HL-60 (cell line): ENCODE data around the gene RLF.

Experiments
- DNase-seq, 2 experiments: peaks; one replicate each; pipeline ENCODE4 v3.0.0-alpha.2; 2010 to 2020; ENCODE audit warnings: low read depth in 1 of 2, low spot score in 1 of 2
- H3K27ac ChIP-seq: fragments of 250-450 bp; sonication (Bioruptor Pico); replicated peaks from 2 replicates; pipeline ENCODE4 v1.5.1; 2020; ENCODE audit warnings: mild to moderate bottlenecking, moderate library complexity
- H3K27me3 ChIP-seq: fragments of 250-450 bp; sonication (Bioruptor Pico); 2 replicates; pipeline ENCODE4 v1.5.1; 2021; ENCODE audit warnings: mild to moderate bottlenecking, moderate library complexity; ENCODE audit not compliant: insufficient read depth, poor library complexity, severe bottlenecking
- H3K4me3 ChIP-seq: replicated peaks from 2 replicates; pipeline ENCODE4 v1.5.1; 2011; ENCODE audit warnings: mild to moderate bottlenecking, control low read depth, low read length; ENCODE audit not compliant: insufficient read depth
- GABPA ChIP-seq: IDR thresholded peaks from 2 replicates; pipeline ENCODE4 v1.6.1; 2012; ENCODE audit warnings: low read depth
- POLR2AphosphoS5 ChIP-seq: IDR thresholded peaks from 2 replicates; pipeline ENCODE4 v1.6.1; 2012; ENCODE audit warnings: low read depth
- SPI1 ChIP-seq: IDR thresholded peaks from 2 replicates; pipeline ENCODE4 v1.6.1; 2012; ENCODE audit warnings: low read depth, mild to moderate bottlenecking, borderline replicate concordance
- TF ChIP-seq, protein P1 (sequence below): IDR thresholded peaks from 2 replicates; pipeline ENCODE4 v1.6.1; 2012; ENCODE audit warnings: low read depth; ENCODE audit not compliant: insufficient replicate concordance
- TF ChIP-seq, protein P2 (sequence below): IDR thresholded peaks from one replicate; pipeline ENCODE4 v1.5.1; 2011; ENCODE audit warnings: low read length, control low read depth, inconsistent platforms; ENCODE audit not compliant: insufficient read depth

RLF gene

DNA sequence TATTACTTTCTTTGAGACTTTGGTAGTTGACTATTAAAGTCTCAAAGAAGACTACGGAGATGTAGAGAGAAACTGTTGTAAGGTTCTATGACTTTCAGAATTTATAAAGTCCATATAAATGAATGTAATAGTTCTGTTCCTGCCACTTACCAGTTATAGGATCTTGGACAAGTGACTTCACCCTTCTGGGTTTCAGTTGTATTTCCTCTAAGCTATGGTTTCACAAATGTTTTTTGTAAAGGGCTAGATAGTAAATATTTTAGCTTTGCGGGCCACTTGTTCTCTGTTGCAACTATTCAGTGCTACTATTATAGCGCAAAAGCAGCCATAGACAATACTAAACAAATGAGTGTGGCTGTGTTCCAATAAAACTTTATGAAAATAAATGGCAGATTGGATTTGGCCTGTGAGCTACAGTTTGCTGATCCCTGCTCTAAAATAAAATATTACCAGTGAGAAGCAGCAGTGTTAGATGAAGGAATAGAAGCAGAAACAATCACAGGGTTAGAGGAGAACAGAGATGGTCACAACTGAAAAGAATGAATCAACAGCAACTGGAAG lies 111.5 kb downstream of the RLF start:
- DNase-seq = no peak
- Histone ChIP-seq H3K27ac (no peak overlapping the region), H3K27me3 (no peaks in the 10 kb centered on the region), H3K4me3 (no peak overlapping the region)
- no peak for TF ChIP-seq POLR2AphosphoS5
- TF ChIP-seq, protein P1, sequence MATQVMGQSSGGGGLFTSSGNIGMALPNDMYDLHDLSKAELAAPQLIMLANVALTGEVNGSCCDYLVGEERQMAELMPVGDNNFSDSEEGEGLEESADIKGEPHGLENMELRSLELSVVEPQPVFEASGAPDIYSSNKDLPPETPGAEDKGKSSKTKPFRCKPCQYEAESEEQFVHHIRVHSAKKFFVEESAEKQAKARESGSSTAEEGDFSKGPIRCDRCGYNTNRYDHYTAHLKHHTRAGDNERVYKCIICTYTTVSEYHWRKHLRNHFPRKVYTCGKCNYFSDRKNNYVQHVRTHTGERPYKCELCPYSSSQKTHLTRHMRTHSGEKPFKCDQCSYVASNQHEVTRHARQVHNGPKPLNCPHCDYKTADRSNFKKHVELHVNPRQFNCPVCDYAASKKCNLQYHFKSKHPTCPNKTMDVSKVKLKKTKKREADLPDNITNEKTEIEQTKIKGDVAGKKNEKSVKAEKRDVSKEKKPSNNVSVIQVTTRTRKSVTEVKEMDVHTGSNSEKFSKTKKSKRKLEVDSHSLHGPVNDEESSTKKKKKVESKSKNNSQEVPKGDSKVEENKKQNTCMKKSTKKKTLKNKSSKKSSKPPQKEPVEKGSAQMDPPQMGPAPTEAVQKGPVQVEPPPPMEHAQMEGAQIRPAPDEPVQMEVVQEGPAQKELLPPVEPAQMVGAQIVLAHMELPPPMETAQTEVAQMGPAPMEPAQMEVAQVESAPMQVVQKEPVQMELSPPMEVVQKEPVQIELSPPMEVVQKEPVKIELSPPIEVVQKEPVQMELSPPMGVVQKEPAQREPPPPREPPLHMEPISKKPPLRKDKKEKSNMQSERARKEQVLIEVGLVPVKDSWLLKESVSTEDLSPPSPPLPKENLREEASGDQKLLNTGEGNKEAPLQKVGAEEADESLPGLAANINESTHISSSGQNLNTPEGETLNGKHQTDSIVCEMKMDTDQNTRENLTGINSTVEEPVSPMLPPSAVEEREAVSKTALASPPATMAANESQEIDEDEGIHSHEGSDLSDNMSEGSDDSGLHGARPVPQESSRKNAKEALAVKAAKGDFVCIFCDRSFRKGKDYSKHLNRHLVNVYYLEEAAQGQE = no peak
- no peak for TF ChIP-seq GABPA
- TF ChIP-seq SPI1 = no peak
- TF ChIP-seq, protein P2, sequence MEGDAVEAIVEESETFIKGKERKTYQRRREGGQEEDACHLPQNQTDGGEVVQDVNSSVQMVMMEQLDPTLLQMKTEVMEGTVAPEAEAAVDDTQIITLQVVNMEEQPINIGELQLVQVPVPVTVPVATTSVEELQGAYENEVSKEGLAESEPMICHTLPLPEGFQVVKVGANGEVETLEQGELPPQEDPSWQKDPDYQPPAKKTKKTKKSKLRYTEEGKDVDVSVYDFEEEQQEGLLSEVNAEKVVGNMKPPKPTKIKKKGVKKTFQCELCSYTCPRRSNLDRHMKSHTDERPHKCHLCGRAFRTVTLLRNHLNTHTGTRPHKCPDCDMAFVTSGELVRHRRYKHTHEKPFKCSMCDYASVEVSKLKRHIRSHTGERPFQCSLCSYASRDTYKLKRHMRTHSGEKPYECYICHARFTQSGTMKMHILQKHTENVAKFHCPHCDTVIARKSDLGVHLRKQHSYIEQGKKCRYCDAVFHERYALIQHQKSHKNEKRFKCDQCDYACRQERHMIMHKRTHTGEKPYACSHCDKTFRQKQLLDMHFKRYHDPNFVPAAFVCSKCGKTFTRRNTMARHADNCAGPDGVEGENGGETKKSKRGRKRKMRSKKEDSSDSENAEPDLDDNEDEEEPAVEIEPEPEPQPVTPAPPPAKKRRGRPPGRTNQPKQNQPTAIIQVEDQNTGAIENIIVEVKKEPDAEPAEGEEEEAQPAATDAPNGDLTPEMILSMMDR = no peak

DNA sequence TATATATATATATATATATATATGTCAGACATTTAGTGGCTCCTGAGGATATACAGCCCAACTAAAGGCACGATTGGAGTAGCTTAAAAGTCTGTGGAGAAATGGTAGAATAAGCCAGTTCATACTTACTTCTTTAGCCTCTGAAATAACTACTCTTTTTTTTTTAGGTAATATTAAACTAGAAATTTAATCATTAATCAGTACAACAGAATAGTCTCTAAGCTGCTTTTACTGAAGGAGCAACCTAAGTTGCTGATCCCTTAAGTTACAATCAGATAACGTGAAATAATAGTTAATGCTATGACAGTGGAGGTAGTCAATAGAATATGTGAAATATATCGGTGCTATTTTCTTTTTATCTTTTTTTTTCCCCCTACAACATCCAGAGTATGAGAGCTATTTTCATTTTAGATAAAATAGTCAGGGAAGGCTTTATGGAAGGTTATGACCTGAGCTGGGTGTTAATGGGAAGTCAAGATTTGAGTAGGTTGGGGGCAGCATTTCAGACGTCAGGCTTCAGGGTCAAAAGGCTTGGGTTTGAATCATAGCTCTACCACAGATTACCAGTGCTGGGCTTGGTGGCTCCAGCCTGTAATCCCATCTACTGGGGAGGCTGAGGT lies 112.5 kb downstream of the RLF start:
- Histone ChIP-seq H3K27me3 (no peaks in the 10 kb centered on the region), H3K4me3 (no peak overlapping the region), H3K27ac (no peak overlapping the region)
- TF ChIP-seq, protein P2 = no peak
- TF ChIP-seq, protein P1 = no peak
- TF ChIP-seq POLR2AphosphoS5 (no peak), SPI1 (no peak), GABPA (no peak)
- no peak for DNase-seq

DNA sequence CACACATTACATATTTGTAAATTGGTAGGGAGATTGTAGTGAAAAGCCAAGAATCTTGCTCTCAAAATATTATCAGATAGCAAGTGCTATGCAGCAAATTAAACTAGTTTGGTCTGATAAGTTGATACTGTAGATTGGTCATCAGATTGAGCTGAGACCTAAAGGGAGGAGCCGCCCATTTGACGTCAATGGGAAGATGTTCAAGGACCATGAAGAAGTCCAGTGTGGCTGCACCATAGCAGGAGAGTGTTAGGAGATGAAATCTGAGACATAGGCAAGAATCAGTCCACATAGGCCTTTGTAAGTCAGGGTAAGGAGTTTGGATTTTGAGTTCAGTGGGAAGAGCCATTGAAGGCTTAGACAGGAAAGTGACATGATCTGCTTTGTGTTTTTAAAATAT lies 113.1 kb downstream of the RLF start:
- no peak overlapping the region for H3K27ac ChIP-seq
- no peak for DNase-seq
- H3K4me3 ChIP-seq = no peak overlapping the region
- no peaks in the 10 kb centered on the region for H3K27me3 ChIP-seq
- no peak for TF ChIP-seq POLR2AphosphoS5
- no peak for TF ChIP-seq SPI1
- TF ChIP-seq GABPA = no peak
- TF ChIP-seq, protein P2 = no peak
- TF ChIP-seq, protein P1 = no peak
